M059J (cell line): ENCODE results near the gene S100A12. TPM values are rescaled to one million over a fixed set of nuclear protein-coding genes. Genes with fewer than 3 reads are reported as not detected.
"Not testable (repeated sequence)": the region's sequence is repeated elsewhere in the genome, so short reads cannot be mapped to it uniquely, and the experiment has no call there.

ENCODE experiments used
- DNase-seq: peaks from one replicate; pipeline ENCODE4 v3.0.0-alpha.2; 2012; ENCODE audit warnings: low read depth
- total RNA-seq: library from RNA; depleted of rRNA; stranded (reverse); fragments of >200 nt; shearing (Covaris generic); gene quantifications from 2 replicates; pipeline ENCODE4 v1.2.3, GENCODE V29; 2014; rRNA removed

S100A12 gene
- not detected in 2 replicates for total RNA-seq

GRCh38 chr1:153375511-153375910 lies at the start of gene S100A12:
TSS of gene S100A12 (minus strand) at chr1:153375621. CDS start at chr1:153374592, 1,029 bp downstream.
- DNase-seq: peak; percentile 84

DNA sequence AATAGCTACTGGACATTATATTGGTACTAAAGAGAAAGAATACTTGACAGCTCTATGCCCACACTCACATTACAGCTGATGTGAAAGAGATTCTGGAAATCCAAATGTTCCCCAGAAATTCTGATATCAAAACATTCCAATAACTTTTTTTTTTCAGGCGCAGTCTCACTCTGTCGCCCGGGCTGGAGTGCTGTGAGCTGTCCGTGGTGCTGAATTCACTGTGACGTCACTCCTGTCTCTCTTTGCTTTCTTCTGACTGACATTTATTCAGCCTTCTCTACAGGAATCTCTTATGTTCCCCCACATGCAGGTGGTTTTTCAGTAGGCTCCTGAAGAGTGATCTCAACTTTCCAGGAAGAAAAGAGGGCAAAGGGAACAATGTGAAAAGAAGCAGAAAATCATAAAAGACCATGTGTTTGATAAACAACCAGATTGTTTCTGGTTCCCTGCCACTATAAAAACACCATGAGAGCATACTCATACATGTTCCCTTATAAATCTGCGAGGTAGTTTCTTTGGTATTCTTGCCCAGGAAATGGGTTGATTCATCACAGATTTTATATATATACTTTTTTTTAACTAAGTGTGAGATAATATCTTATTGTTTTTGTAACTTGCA lies 47.1 kb upstream of the S100A12 start:
- peak; percentile 59 for DNase-seq

- DNase-seq: no peak
These were observed 44.9 kb upstream of the S100A12 start for GRCh38 chr1:153420306-153420705.

- DNase-seq: not testable (repeated sequence)
These were observed 44.0 kb upstream of the S100A12 start for GRCh38 chr1:153419436-153419793.

- not testable (repeated sequence) for DNase-seq
These were observed 43.5 kb upstream of the S100A12 start for GRCh38 chr1:153418758-153419435.

DNA sequence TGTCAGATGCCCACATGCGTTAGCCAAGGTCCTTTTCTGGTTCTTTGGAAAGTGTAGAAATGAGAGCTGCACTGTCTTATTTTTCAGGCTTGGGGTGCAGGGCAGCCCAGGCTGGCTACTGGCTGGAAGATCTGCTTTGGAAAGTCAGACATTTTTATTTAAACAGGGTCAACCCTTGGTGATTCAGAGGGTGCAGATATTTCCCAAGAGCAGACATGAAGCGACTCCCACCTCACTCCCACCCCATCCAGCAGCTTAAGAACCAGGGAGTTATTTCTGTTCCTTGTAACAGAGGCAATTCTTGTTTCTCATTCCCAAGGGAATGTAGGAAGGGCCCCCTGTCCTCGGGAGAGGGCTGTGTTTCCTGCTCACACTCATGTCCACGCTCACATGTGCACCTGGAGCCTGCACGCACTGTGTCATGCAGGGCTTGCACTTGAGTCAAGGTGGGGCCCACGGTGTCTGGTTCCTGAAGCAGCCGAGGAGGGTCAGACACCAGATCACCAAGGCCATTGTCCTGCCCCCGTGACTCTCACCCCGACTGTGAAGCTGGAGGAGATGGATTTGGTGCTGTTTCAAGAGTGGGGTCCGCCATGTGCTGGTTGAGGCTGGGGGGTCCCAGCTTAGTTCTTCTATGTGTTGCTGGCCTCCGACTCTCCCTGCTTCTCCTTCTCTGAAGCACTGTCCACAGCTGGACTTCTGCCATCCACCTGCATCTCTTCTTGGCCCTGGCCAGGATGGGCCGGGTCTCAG lies 41.9 kb upstream of the S100A12 start:
- no peak for DNase-seq

DNA sequence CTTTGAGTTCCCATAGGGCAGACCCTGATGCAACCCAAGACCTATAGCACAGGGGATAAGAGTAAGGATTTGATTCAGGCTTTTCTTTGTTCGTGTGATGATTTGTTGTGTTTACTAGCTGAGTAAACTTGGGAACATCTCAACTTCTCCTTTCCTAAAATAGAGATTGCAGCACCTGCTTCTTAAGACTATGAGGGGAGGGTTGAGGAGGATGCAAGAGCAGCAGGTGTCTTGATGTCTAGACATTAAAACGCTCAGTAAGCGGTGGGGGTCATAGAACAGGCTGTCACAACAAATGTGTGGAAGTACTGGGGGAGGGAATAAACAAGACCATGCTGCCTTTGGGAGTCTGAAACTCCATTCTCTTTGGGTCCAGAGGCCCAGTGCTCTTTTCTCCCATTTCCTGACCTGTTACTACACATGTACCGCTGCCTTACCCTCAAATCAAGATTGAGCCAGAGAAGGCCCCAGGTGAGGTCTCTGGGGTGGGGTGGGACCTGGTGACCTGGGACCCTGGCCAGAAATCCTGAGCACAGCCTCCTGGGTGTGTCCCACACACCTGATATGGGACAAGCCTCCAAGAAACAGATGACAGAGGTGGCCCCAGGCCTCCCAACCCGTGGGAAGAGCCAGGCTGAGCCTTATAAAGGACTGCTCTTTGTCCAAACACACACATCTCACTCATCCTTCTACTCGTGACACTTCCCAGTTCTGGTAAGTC lies 40.6 kb upstream of the S100A12 start, which contains the start of gene S100A7A:
S100A7A (plus strand) TSS at position 671 of the 721 bp plus-strand sequence. CDS start 1,563 bp downstream, outside the sequence.
- DNase-seq: no peak

DNA sequence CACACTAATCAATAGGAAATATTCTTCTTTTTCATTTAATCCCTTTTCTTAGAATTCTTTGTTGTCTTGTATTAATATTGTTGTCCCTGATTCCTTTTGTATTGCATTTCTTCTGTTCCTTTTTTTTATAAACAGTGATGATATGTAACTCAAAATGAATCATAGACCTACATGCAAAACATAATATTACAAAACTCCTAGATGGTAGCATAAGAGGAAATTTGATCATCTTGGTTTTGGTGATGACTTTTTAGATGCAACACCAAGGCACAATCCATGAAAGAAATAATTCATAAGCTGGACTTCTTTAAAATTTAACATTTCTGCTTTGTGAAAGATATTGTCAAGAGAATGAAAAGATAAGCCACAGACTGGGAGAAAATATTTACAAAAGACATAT lies 38.5 kb upstream of the S100A12 start:
- DNase-seq: not testable (repeated sequence)

GRCh38 chr1:153407274-153407673 lies 31.9 kb upstream of the S100A12 start:
- DNase-seq: not testable (repeated sequence)

GRCh38 chr1:153405825-153406599 lies 30.6 kb upstream of the S100A12 start:
- not testable (repeated sequence) for DNase-seq

GRCh38 chr1:153404768-153405167 lies 29.3 kb upstream of the S100A12 start:
- DNase-seq: peak; percentile 18

GRCh38 chr1:153404086-153404635 lies 28.7 kb upstream of the S100A12 start:
- DNase-seq: no peak

DNA sequence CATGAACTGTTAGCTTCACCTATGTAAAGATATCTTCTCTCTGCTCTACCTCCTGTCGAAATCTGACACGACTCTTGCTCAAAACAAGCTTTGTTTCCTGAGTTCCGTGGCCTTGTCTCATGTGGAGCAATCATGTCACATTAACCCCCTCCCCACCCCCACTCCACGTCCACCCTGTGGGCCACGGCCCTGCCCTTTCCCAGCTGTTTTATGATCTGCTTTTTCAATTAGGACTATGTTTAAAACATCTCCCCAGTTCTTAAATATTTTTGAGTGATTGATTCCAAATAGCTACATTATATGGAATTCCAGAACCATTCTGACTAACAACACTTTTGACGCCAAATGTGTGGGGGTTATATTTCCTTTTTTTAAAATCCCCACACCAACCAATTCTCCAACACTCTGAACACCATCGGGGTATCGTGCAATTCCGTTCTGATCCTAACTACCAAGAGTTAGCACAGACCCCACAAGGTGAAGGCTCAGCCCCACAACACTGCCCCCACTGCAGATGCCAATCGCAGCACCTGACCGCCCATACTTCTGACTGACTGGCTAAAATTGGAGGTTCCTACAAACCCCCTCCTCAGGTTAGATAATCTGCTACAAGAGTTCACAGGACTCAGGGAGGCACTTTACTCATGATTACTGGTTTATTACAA lies 28.1 kb upstream of the S100A12 start:
- no peak for DNase-seq

GRCh38 chr1:153402226-153402625 lies 26.8 kb upstream of the S100A12 start:
- DNase-seq: no peak

DNA sequence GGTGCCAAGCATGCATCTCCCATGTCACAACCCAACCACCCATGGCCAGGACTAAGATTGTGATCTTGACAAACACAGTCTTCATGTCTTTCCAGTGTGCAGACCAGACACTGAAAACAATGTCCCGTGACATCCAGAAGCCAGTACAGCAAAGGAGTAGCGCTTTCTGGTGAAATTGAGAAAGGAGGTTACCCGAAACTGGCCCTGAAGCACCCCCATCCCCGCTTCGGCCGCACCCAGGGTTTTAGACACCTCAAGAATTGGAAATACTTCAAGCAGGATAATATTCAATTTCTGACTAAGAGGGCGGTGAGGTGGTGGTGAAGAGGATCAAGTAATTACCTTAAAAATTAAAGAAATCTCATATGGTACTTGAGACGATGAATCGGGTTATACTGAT lies 26.0 kb upstream of the S100A12 start:
- DNase-seq: no peak

GRCh38 chr1:153400244-153400643 lies 24.8 kb upstream of the S100A12 start:
- no peak for DNase-seq

DNA sequence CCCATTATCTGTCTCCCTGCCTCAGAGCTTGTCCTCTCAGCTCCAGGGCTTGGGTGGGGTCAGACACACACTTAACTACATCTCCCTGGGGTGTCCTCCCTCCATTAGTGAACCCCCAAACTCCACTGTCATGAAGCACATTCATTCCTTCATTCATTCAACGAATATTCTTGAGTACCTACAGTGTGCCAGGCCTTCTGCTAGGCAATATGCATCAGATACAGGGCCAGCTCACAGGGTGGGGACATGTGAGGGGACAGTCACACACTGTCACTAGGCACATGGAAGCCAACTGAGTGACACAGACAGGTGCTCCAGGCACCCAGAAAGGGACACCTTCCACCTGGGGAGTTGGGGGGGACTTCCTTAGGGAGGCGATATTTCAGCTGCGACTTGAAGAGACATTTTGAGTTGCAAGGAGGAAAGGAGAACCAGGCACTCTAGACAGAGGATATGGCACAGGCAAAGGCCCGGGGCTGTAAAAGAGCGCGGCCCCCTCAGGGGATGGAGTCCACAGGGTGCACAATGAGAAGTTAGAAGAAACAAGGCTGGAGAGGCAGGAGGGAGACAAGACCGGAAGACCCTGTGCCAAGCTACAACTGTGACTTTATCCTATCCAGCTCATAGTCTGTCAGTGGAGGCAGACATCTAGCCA lies 24.1 kb upstream of the S100A12 start:
- DNase-seq: no peak

DNA sequence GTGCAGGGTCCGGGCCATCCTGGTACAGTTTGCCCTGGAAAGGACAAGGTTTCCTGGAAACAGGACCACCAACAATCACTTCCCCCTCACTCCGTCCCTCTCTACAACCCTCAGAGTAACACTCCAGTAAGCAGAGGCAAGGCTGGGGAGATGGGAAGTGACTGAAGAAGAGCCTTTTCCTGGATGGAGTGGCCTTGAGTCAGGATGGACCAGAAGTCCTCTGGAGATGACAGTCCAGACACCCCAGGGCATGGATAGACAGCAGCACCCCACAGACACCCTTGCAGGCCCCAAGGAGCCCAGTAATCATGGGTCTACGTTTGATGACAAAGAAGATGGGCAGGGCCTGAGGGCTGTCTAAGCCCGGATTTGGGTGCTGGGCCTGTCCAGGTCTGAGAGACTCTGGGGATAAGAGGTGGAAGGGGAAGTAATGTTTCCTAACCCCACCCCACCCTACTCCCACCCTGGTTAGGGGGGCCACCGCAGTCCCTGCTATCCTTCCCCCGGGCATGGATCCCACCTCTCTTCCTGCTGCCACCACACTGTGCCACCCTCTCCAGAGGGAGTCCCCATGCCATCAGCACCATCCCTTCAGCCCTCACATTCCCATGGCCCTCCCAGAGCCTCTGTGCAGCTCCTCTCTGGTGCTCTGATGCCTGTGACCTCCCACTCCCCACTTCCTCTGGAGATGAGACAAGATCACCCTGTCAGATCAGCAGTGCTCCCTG lies 22.7 kb upstream of the S100A12 start:
- DNase-seq: no peak
